NCI-H510A (cell line): Measurements from ENCODE around the gene DEK.
"Not testable (repeated sequence)": the region's sequence is repeated elsewhere in the genome, so short reads cannot be mapped to it uniquely, and the experiment has no call there.

ENCODE experiments used
- DNase-seq: peaks from one replicate; lab custom pipeline; 2025; lab: John Stamatoyannopoulos, UW

DEK gene

DNA sequence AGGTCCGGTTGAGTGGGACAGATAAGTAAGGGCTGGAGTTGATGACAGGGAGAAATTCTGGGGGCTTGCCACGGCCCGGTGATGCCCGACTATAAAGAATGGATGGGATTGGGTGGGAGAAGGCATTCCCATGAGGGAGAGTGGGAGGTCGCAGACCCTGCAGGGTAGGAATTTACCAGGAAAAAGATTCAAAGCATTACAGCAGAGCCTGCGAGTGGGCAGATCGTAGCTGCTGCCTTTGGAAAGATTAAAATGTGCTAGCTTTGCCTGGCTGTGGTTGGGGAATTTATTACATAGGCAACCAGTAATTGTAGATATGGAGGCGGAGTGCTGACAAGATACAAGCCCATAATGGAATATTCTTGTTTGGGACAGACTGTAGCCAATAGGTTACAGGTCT, 59.6 kb downstream of the DEK start:
- DNase-seq, result no peak

DNA sequence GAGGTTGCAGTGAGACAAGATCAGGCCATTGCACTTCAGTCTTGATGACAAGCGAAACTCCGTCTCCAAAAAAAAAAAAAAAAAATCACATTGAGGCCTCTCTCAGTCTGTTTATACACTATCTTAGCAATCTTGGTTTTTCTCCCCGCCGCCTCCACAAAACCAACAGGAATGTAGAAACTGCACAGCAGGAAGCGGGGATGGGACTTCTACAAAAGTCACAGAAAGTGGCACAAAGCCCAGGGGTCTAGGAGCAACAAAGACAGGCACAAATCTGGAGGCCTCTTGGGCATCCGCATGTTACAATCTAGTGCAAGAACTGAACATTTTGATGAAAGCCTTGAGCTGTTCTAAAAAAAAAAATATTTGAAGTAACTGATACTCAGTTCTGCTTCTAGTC, 60.5 kb downstream of the DEK start:
- DNase-seq, result no peak

DNA sequence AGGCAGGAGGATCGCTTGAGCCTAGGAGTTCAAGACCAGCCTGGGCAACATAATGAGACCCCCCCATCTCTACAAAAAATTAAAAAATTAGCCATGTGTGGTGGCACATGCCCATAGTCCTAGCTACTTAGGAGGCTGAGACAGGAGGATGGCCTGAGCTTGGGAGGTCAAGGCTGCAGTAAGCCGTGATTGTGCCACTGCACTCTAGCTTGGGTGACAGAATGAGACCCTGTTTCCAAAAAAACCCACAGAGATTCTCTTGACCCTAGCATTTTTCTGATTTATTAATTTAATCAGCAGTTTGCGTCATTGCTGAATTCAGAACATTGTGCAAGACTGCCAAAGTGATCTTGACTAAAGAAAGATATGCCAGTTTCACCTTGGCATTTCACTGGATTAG, 72.3 kb downstream of the DEK start:
- DNase-seq, result no peak

DNA sequence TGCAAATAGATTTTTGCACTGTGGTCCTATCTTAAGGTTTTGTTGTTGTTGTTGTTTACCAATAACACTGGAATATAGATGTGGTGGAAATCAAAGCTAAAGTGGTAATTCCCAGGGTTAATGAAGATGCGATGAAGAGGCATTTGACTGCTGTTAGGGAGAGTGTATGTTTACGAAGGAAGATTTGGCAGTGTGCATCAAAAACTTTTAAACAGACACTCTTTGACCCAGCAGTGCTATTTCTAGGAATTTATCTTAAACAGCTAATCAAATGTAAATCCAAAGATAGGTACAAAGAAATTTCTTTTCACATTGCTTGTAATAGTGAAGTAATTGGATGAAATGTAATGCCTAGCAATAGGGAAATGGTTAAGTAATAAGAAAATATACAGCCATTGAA, 75.1 kb downstream of the DEK start:
- DNase-seq, result no peak

DNA sequence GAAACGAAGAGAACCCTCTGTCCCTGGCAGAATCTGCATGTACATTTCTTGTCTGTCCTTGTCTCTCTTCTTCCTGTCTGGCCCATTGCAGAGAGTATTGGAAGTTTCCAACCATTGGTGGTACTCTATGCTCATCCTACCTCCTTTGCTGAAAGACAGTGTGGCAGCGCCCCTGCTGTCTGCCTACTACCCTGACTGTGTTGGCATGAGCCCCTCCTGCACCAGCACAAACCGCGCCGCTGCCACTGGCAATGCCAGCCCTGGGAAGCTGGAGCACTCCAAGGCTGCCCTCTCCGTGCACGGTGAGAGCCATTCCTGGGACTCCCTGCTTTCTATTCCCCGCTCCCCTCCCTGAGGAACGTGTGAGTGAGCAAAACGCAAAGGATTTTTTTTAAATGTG, 76.6 kb downstream of the DEK start:
- DNase-seq, result no peak

DNA sequence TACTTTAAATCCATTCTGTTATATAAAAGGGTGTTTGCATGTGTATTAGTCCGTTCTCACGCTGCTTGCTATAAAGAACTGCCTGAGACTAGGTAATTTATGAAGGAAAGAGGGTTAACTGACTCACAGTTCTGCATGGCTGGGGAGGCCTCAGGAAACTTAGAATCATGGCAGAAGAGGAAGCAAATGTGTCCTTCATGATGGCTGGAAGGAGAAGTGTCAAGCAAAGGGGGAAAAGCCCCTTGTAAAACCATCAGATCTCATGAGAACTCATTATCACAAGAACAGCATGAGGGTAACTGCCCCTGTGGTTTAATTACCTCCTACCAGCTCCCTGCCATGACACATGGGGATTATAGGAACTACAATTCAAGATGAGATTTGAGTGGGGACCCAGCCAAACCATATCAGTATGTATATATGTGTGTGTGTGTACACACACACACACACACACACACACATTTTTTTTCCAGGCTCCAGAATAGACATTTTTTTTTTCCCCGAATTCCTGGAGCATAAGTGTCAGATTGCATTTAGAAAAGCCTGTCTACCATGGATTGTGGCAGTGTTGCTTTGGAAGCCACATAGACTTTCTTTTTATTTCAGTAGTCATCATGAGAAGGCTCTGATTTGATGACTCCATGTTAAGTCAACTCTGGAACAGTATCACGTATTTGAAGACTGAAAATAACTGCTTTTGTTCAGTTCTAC, 77.6 kb downstream of the DEK start:
- DNase-seq, result no peak

DNA sequence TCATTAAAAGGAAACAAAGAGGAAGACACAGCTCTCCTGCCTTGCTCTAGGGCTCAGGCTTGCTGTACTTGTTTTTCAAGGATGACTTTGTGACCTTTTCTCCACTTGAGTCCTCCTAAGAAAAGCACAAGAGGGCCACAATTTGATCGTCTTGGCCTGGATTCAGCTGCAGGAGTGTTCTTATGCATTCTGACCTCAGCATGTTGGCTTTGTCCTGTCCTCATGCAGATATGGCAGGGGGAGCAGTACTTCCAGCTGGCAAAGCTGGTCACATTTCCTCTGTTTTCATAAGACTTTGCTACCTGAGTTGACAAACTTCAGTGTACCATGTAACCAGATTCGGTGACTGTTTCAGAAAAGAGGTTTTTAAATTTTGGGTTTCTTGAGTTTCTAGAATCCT, 78.3 kb downstream of the DEK start:
- no peak for DNase-seq

DNA sequence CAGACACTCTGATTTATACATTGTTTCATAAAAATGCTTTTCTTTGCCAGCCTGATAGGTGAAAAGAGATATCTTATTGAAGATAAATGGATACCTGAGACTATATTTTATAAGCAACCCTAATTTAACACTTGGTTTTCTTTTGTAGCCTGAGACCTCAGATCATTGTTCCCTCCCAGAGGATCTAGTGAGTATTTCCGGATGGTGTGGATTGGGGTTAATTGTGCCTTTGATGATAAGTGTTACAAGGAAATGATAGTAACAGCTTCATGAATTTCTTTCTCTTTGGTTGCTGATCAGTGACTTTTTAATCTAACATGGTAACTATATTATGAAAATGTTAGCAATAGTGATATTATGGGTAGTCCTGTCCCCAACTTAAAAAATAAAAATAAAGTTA, 78.7 kb downstream of the DEK start:
- DNase-seq, result no peak

DNA sequence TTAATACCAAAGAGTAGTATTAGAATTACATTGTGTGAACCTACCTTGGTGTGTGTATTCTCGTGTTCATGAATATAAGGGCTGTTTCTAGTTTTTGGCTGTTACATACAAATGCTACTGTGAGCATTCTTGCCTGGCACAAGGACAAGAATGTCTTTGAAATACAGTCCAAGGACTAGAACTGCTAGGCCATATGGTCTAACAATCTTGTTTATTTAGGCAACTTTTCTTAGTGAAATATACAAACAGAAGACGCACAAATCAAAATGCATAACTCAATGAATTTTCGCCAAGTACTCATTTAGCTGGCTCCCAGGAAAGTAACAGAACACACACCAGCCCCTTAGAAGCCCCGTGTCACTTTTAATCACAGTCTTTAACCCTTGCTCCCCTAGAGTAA, 80.6 kb downstream of the DEK start:
- DNase-seq, result no peak

DNA sequence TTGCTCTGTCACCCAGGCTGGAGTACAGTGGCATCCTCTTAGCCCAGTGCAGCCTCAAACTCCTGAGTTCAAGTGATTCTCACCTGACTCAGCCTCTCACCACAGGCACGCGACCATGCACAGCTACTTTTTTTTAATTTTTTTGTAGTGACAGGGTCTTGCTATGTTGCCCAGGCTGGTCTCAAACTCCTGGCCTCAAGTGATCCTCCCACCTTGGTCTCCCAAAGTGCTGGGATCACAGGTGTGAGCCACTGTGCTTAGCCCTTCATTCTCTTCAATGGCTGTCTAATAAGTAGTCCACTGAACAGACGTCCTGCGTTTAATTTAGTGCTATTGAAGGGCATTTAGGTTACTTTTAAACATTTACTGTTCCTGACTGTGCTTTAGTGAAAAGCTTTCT, 81.8 kb downstream of the DEK start:
- DNase-seq, result no peak

DNA sequence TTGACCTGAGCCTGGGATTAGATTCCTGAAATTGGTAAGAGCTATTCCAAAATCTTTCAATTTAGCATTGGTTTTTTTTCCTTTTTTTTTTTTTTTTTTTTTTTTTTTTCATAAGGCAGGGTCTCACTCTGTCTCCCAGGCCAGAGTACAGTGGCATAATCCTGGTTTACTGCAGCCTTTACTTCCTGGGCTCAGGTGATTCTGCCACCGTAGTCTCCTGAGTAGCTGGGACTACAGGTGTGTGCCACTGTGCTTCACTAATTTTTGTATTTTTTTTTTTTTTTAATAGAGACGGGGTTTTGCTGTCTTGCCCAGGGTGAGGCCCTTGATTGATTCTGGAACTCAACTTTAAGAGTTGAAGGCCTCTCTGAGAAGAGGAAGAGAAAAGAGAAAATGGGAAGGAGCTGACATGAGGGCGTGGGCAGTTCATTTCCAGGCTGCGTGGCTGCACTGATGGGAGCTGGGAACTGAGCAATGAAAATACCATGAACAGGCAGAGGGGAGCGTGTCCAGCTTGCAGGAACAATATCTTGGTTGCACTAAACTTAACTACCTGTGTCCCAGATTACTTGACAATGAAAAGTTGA, 84.5 kb downstream of the DEK start:
- DNase-seq, result no peak

DNA sequence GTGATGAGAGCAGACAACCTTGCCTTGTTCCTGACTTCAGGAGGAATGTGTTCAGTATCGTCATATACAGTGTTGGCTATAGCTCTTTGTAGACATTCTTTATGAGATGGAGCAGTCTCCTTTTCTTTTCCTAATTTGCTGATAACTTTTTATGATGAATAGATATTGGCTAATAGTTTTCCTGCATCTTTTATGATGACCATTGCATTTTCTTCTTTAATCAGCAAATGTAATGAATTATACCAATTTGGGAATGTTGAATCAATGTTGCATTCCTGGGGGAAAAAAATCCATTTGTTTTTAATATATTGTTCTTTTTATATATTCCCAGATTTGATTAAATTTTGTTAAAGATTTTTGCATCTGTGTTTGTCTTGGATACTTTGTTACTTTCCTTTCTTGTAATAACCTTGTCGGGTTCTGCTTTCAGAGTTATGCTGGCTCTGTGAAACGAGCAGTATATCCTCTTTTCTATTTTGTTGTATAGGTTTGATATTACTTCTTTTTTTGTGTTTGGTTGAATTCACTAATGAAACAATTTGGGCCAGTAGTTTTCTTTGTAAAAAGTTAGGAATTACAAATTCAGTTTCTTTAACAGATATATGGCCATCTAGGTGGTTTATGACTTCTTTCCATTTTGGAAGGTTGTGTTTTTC, 85.2 kb downstream of the DEK start:
- no peak for DNase-seq

DNA sequence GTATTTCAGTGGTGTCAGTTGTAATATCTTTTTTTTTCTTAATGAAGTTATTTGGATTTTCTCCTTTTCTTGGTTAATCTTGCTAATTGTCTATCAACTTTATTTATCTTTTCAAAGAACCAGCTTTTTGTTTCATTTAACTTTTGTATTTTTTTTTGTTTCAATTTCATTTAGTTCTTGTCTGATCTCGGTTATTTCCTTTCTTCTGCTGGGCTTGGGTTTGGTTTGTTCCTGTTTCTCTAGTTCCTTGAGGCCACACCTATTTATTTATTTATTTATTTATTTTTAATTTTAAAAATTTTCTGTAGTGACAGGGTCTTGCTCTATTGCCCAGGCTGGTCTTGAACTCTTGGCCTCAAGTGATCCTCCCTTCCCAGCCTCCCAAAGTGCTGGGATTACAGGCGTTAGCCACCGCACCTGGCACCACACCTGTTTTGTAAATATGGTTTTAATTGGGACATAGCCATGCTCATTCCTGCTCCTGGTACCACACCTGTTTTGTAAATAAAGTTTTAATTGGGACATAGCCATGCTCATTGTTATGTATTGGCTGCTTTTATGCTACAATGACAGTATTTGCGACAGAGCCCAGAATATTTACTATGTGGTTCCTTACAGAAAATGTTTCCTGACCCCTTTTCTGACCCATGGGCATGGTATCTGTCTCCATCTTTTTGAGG, 86.9 kb downstream of the DEK start:
- no peak for DNase-seq

DNA sequence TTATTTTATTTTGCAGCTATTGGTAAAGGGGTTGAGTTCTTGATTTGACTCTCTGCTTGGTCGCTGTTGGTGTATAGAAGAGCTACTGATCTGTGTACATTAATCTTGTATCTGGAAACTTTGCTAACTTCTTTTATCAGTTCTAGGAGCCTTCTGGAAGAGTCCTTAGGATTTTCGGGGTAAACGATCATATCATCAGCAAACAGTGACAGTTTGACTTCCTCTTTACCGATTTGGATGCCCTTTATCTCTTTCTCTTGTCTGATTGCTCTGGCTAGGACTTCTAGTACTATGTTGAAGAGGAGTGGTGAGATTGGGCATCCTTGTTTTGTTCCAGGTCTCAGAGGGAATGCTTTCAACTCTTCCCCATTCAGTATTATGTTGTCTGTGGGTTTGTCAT, 88.1 kb downstream of the DEK start:
- DNase-seq, result not testable (repeated sequence)
